Panc1 (cell line): ENCODE data around the gene GOLGA6L7. TPM values are rescaled to one million over a fixed set of nuclear protein-coding genes. Genes with fewer than 3 reads are reported as not detected.
"Not testable (repeated sequence)": the region's sequence is repeated elsewhere in the genome, so short reads cannot be mapped to it uniquely, and the experiment has no call there.

Experiments
- ATAC-seq: fragments of 200-7000 bp; cut with Tn5 transposase; 2 replicates; pipeline ENCODE4 v1.9.1; 2020; ENCODE audit warnings: mild to moderate bottlenecking, moderate library complexity
- BruUV-seq: library from RNA; stranded (reverse); fragments of 400-500 nt; replicated peaks from 2 replicates; lab custom pipeline; 2021; lab: Mats Ljungman, UMichigan
- CTCF ChIA-PET: fragments of 300-600 bp; sonication (Branson Sonifier 250); formaldehyde crosslinking; loops from one replicate; lab custom pipeline; 2022; ENCODE audit warnings: antibody characterized with exemption; lab: Charles Lee
- POLR2A ChIA-PET: fragments of 300-600 bp; sonication (Branson Sonifier 250); formaldehyde crosslinking; loops from one replicate; lab custom pipeline; 2022; ENCODE audit warnings: antibody characterized with exemption; lab: Charles Lee
- DNase-seq: peaks from one replicate; pipeline ENCODE4 v3.0.0-alpha.2; 2010; ENCODE audit warnings: low read depth, low spot score
- H3K27ac ChIP-seq: 2 replicates; pipeline ENCODE4 v1.5.1; 2011; ENCODE audit warnings: mild to moderate bottlenecking, low read length, inconsistent platforms
- H3K27me3 ChIP-seq: fragments of 200-500 bp; sonication (Bioruptor generic); 2 replicates; pipeline ENCODE4 v1.6.0; 2014; ENCODE audit warnings: low read length, inconsistent platforms; ENCODE audit not compliant: control insufficient read depth, insufficient read depth
- H3K36me3 ChIP-seq: fragments of 200-500 bp; sonication (Bioruptor generic); 2 replicates; pipeline ENCODE4 v1.5.1; 2014; ENCODE audit warnings: inconsistent platforms, mild to moderate bottlenecking, low read length, moderate library complexity; ENCODE audit not compliant: control insufficient read depth, insufficient read depth
- H3K4me1 ChIP-seq: 2 replicates; pipeline ENCODE4 v1.5.1; 2011; ENCODE audit warnings: inconsistent platforms, mild to moderate bottlenecking, low read length, moderate library complexity; ENCODE audit not compliant: control insufficient read depth, insufficient read depth
- H3K4me3 ChIP-seq, 2 experiments: 2 replicates each; pipeline ENCODE4 v1.5.1; 2011 to 2012; ENCODE audit warnings: low read depth in 2 of 2, low read length in 2 of 2, mild to moderate bottlenecking in 2 of 2, inconsistent platforms in 1 of 2, moderate library complexity in 1 of 2
- H3K9me3 ChIP-seq: fragments of 200-500 bp; sonication (Bioruptor generic); 2 replicates; pipeline ENCODE4 v1.5.1; 2014; ENCODE audit warnings: low read depth, mild to moderate bottlenecking, inconsistent platforms, low read length, moderate library complexity; ENCODE audit not compliant: control insufficient read depth, insufficient read depth
- in situ Hi-C: cut with HindIII; loops from 2 replicates; pipeline ENCODE4 v1.10.0; 2016; ENCODE audit warnings: low sequenced_read_pairs, low pct_unique_long_range_greater_than_20kb
- intact Hi-C: fragments of 100-400 bp; cut with micrococcal nuclease; formaldehyde crosslinking; loops from one replicate; pipeline ENCODE4 v1.10.0; 2022; ENCODE audit not compliant: unreplicated experiment
- total RNA-seq: library from RNA; stranded (reverse); gene quantifications from one replicate; pipeline ENCODE4 v1.2.1, GENCODE V29; 2021; ENCODE audit not compliant: unreplicated experiment

The GOLGA6L7 gene
- total RNA-seq, 1 experiment from 2014 or later = not detected

GRCh38 chr15:28831897-28832587 is 16.4 kb downstream of the GOLGA6L7 start:
- CTCF ChIA-PET, BruUV-seq, in situ Hi-C loops, H3K36me3 ChIP-seq, intact Hi-C loops, H3K27me3 ChIP-seq, POLR2A ChIA-PET, H3K9me3 ChIP-seq, H3K27ac ChIP-seq, DNase-seq, H3K4me1 ChIP-seq, ATAC-seq: not testable (repeated sequence)
- peak overlapping the region in 1 of 2 experiments; percentile 27; a peak in 1 of 4 replicates for H3K4me3 ChIP-seq

GRCh38 chr15:28821420-28821819 is 27.0 kb downstream of the GOLGA6L7 start:
- DNase-seq, BruUV-seq, ATAC-seq, H3K9me3 ChIP-seq, H3K27me3 ChIP-seq, intact Hi-C loops, CTCF ChIA-PET, H3K27ac ChIP-seq, POLR2A ChIA-PET, H3K36me3 ChIP-seq, H3K4me1 ChIP-seq, H3K4me3 ChIP-seq, in situ Hi-C loops: not testable (repeated sequence)

GRCh38 chr15:28819930-28820295 is 28.5 kb downstream of the GOLGA6L7 start:
- H3K27me3 ChIP-seq, DNase-seq, CTCF ChIA-PET, POLR2A ChIA-PET, in situ Hi-C loops, H3K4me3 ChIP-seq, H3K9me3 ChIP-seq, intact Hi-C loops, H3K27ac ChIP-seq, BruUV-seq, H3K4me1 ChIP-seq, H3K36me3 ChIP-seq: not testable (repeated sequence)
- peak; percentile 79 for ATAC-seq

GRCh38 chr15:28819019-28819929 is 29.2 kb downstream of the GOLGA6L7 start:
- H3K27me3 ChIP-seq, H3K27ac ChIP-seq, intact Hi-C loops, BruUV-seq, H3K4me3 ChIP-seq, H3K4me1 ChIP-seq, H3K9me3 ChIP-seq, POLR2A ChIA-PET, CTCF ChIA-PET, H3K36me3 ChIP-seq, in situ Hi-C loops: not testable (repeated sequence)
- peak; percentile 1 for DNase-seq
- peak; percentile 97 for ATAC-seq

- H3K27ac ChIP-seq, POLR2A ChIA-PET: not testable (repeated sequence)
Observed at GRCh38 chr15:28818168-28818567, 30.3 kb downstream of the GOLGA6L7 start.

GRCh38 chr15:28814059-28814458 is 34.4 kb downstream of the GOLGA6L7 start:
- in situ Hi-C loops, DNase-seq, BruUV-seq, POLR2A ChIA-PET, H3K4me3 ChIP-seq, ATAC-seq, H3K27ac ChIP-seq, H3K36me3 ChIP-seq, CTCF ChIA-PET, H3K4me1 ChIP-seq, H3K9me3 ChIP-seq, H3K27me3 ChIP-seq, intact Hi-C loops: not testable (repeated sequence)

More at GRCh38 chr15:28818168-28818567, 30.3 kb downstream of the GOLGA6L7 start:
- CTCF ChIA-PET, H3K9me3 ChIP-seq, BruUV-seq, DNase-seq, H3K4me3 ChIP-seq, in situ Hi-C loops, H3K36me3 ChIP-seq, H3K4me1 ChIP-seq, H3K27me3 ChIP-seq, intact Hi-C loops, ATAC-seq: not testable (repeated sequence)

- POLR2A ChIA-PET, H3K4me3 ChIP-seq, ATAC-seq, H3K4me1 ChIP-seq, H3K36me3 ChIP-seq, H3K27ac ChIP-seq, H3K9me3 ChIP-seq, in situ Hi-C loops, DNase-seq, BruUV-seq, H3K27me3 ChIP-seq, CTCF ChIA-PET, intact Hi-C loops: not testable (repeated sequence)
Observed at GRCh38 chr15:28813392-28813791, 35.1 kb downstream of the GOLGA6L7 start.
